ENCODE data around the gene NLRP6. TPM values are rescaled to one million over a fixed set of nuclear protein-coding genes. Genes with fewer than 3 reads are reported as not detected.
A peak's percentile ranks its signal among the peaks of the same experiment; 100 is the strongest.

The NLRP6 gene
- total and polyA plus RNA-seq, 8 donors: 0.06 to 1.5 (median 0.17) TPM; not detected in 4

- Histone ChIP-seq H3K27me3 (peaks cover 7 to 55% of the 10 kb centered on the region in 2 donors), H3K27ac (no peak within 1 kb of the TSS), H3K4me3 (no peak within 1 kb of the TSS), H3K9me3 (no peaks in the 10 kb centered on the region), H3K4me1 (peaks cover 0 to 17% of the 10 kb centered on the region in 2 donors), H3K36me3 (peaks cover 0 to 15% of the 10 kb centered on the region in 2 donors)
- intact Hi-C loops (cut with DNase I): no loop called here
- DNase-seq (peak in 1 of 4 donors; percentile 60), ATAC-seq (no peak)
- no peak for TF ChIP-seq CTCF (IDR thresholded peaks at IDR 0.05)
These were observed 21.1 kb downstream of the NLRP6 start, which contains the start of gene IFITM5 for GRCh38 chr11:299081-299891. Gene IFITM5, minus strand, starts transcription at chr11:299526. Its CDS starts 36 bp downstream, at chr11:299490.

DNA sequence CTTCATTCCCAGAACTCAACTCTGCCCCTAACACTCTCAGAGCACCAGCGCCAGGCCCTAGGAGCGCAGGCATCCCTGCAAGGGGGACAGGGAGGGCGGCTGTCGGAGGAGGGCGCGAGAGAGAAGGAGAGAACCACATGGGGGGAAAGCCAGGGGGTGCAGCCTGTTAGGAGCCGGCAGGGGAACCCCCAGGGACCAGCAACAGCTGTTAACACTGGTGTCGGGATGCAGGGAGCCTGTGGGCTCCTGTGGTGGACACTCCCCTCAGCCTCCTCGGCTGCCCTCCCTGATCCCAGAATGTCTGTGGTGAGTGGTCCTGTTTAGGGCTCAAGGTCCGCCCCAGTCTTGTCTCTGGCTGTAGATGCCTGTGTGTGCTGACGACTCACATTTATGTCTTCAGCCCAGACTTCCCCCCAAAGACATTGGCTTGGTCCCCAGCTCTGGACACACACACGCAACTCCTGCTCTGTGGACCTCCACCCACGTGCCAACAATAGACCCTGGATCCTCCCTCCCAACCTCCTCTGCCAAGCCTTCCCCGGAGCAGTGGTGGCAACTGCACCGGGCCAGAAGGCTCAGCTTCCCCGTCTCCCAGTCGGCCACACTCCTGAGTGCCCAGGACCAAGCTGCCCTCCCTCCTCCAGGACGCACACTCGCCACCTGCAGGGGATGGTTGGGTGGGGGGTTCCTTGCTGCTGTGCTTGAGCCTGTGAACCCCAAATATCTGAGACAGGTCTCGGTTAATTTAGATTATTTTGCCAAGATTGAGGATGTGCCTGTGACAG, 21.9 kb downstream of the NLRP6 start:
- Histone ChIP-seq H3K36me3 (peaks cover 0 to 7% of the 10 kb centered on the region in 2 donors), H3K9me3 (no peaks in the 10 kb centered on the region), H3K27me3 (peaks cover 7 to 55% of the 10 kb centered on the region in 2 donors), H3K4me1 (peaks cover 0 to 25% of the 10 kb centered on the region in 2 donors), H3K4me3 (no peak overlapping the region), H3K27ac (no peak overlapping the region)
- intact Hi-C loops (cut with DNase I): no loop called here
- no peak for ATAC-seq
- DNase-seq: peak in 2 of 4 donors; percentile 70 to 75
- no peak for TF ChIP-seq CTCF (IDR thresholded peaks at IDR 0.05)

DNA sequence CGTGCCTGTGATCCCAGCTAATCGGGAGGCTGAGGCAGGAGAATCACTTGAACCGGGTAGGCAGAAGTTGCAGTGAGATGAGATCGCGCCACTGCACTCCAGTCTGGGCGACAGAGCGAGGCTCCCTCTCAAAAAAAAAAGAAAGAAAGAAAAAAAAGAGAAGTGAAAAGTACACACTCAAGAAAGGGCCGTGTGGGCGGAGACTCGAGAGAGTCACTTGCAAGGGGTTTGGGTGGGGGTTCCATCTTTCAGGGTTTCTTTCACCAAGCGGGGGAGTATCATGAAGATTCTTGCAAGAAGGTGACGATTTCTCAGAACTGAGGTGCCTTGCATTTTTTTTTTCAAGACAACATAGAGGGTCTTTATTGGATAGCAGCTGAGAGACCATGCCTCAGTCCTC, 25.2 kb downstream of the NLRP6 start:
- no peak overlapping the region for H3K27ac ChIP-seq
- H3K36me3 ChIP-seq: no peaks in the 10 kb centered on the region
- H3K27me3 ChIP-seq: peaks cover 7 to 29% of the 10 kb centered on the region in 2 donors
- H3K9me3 ChIP-seq: no peaks in the 10 kb centered on the region
- peaks cover 0 to 45% of the 10 kb centered on the region in 2 donors for H3K4me1 ChIP-seq
- no peak for TF ChIP-seq CTCF (IDR thresholded peaks at IDR 0.05)
- intact Hi-C loops (cut with DNase I): no loop called here
- no peak overlapping the region for H3K4me3 ChIP-seq
- ATAC-seq: no peak
- DNase-seq: no peak

GRCh38 chr11:304061-304506, 25.9 kb downstream of the NLRP6 start:
- Histone ChIP-seq H3K27me3 (peaks cover 7 to 22% of the 10 kb centered on the region in 2 donors), H3K4me1 (peaks cover 0 to 44% of the 10 kb centered on the region in 2 donors), H3K27ac (no peak overlapping the region), H3K4me3 (no peak overlapping the region), H3K9me3 (no peaks in the 10 kb centered on the region), H3K36me3 (peaks cover 0 to under 1% of the 10 kb centered on the region in 2 donors)
- ATAC-seq (no peak), DNase-seq (peak in 1 of 4 donors; percentile 81)
- no peak for TF ChIP-seq CTCF (IDR thresholded peaks at IDR 0.05)
- intact Hi-C loops (cut with DNase I): no loop called here

Measured in left lung (tissue), 10 donors.